GM23338 (cell line): ENCODE measurements around the gene TM7SF2. TPM values are rescaled to one million over a fixed set of nuclear protein-coding genes. Genes with fewer than 3 reads are reported as not detected.

Source experiments
- ATAC-seq: fragments of 200-7000 bp; cut with Tn5 transposase; 3 replicates; pipeline ENCODE4 v1.9.1; 2020
- DNase-seq: peaks from one replicate; pipeline ENCODE4 v3.0.0-alpha.2; 2015; ENCODE audit warnings: low spot score
- H2AFZ ChIP-seq: fragments of 200-600 bp; sonication (generic); 2 replicates; pipeline ENCODE4 v1.8.0; 2016; ENCODE audit warnings: antibody characterized with exemption, mild to moderate bottlenecking, moderate library complexity
- H3F3A ChIP-seq: fragments of 200-600 bp; sonication (generic); replicated peaks from 2 replicates; pipeline ENCODE4 v1.8.0; 2017; ENCODE audit warnings: antibody characterized with exemption, mixed run types, low read depth
- H3K27ac ChIP-seq: fragments of 200-600 bp; sonication (generic); 2 replicates; pipeline ENCODE4 v1.6.1; 2016; ENCODE audit warnings: low read depth
- H3K27me3 ChIP-seq: fragments of 200-600 bp; sonication (generic); 2 replicates; pipeline ENCODE4 v1.8.0; 2016; ENCODE audit warnings: mild to moderate bottlenecking, mixed run types, moderate library complexity; ENCODE audit not compliant: insufficient read depth
- H3K36me3 ChIP-seq: fragments of 200-600 bp; sonication (generic); 2 replicates; pipeline ENCODE4 v1.8.0; 2016; ENCODE audit warnings: mild to moderate bottlenecking; ENCODE audit not compliant: insufficient read depth
- H3K4me1 ChIP-seq: fragments of 200-600 bp; sonication (generic); 2 replicates; pipeline ENCODE4 v1.8.0; 2016; ENCODE audit warnings: mild to moderate bottlenecking, moderate library complexity; ENCODE audit not compliant: insufficient read depth
- H3K4me2 ChIP-seq: fragments of 200-600 bp; sonication (generic); 2 replicates; pipeline ENCODE4 v1.7.1; 2017; ENCODE audit warnings: mixed run types
- H3K4me3 ChIP-seq: fragments of 200-600 bp; sonication (generic); 2 replicates; pipeline ENCODE4 v1.6.1; 2016; ENCODE audit warnings: mixed run types
- H3K79me2 ChIP-seq: fragments of 200-600 bp; sonication (generic); replicated peaks from 2 replicates; pipeline ENCODE4 v1.8.0; 2017; ENCODE audit warnings: mild to moderate bottlenecking; ENCODE audit not compliant: insufficient read depth
- H3K9me2 ChIP-seq: fragments of 200-600 bp; sonication (generic); 2 replicates; pipeline ENCODE4 v1.8.0; 2017; ENCODE audit not compliant: insufficient read depth
- H4K20me1 ChIP-seq: fragments of 200-600 bp; sonication (generic); replicated peaks from 2 replicates; pipeline ENCODE4 v1.8.0; 2017; ENCODE audit warnings: mild to moderate bottlenecking; ENCODE audit not compliant: insufficient read depth
- H3K27ac Mint-ChIP-seq: 2 replicates; pipeline ENCODE4 v1.8.0; 2020; ENCODE audit warnings: inconsistent platforms, mild to moderate bottlenecking, moderate library complexity, mixed read lengths
- H3K27me3 Mint-ChIP-seq: 3 replicates; pipeline ENCODE4 v1.8.0; 2022; ENCODE audit warnings: low read depth, mild to moderate bottlenecking, moderate library complexity, mixed read lengths, inconsistent platforms; ENCODE audit not compliant: insufficient read depth, poor library complexity
- H3K36me3 Mint-ChIP-seq: 3 replicates; pipeline ENCODE4 v1.8.0; 2021; ENCODE audit warnings: low read depth, mild to moderate bottlenecking, inconsistent platforms, moderate library complexity, mixed read lengths
- H3K4me1 Mint-ChIP-seq: 3 replicates; pipeline ENCODE4 v1.8.0; 2020; ENCODE audit warnings: mild to moderate bottlenecking, inconsistent platforms, mixed read lengths
- H3K4me3 Mint-ChIP-seq: 3 replicates; pipeline ENCODE4 v1.8.0; 2021; ENCODE audit warnings: moderate library complexity, mild to moderate bottlenecking, inconsistent platforms, mixed read lengths
- H3K9me3 Mint-ChIP-seq: 3 replicates; pipeline ENCODE4 v1.8.0; 2020; ENCODE audit warnings: moderate library complexity, mild to moderate bottlenecking, inconsistent platforms, mixed read lengths
- CREB1 ChIP-seq: fragments of 250-450 bp; sonication (Bioruptor Pico); IDR thresholded peaks from 2 replicates; pipeline ENCODE4 v1.5.0; 2020; ENCODE audit warnings: low read depth, mild to moderate bottlenecking, moderate library complexity
- CTCF ChIP-seq, 2 experiments: fragments of 200-600 bp in 1 of 2; sonication (generic) in 1 of 2; conservative IDR thresholded peaks; 2 replicates each; pipeline versions ENCODE4 v1.5.1 to v1.6.1; 2016 to 2017; ENCODE audit warnings: antibody characterized with exemption in 2 of 2, low read depth in 2 of 2, mild to moderate bottlenecking in 2 of 2, moderate library complexity in 1 of 2
- ETS1 ChIP-seq: IDR thresholded peaks from 2 replicates; pipeline ENCODE4 v1.6.1; 2016; ENCODE audit warnings: antibody characterized with exemption
- JUNB ChIP-seq: IDR thresholded peaks from one replicate; pipeline ENCODE4 v1.6.1; 2016; ENCODE audit warnings: antibody characterized with exemption; ENCODE audit not compliant: unreplicated experiment
- ZNF331 ChIP-seq: fragments of 250-450 bp; sonication (Bioruptor Pico); IDR thresholded peaks from 2 replicates; pipeline ENCODE4 v1.5.0; 2020; ENCODE audit warnings: low read depth, mild to moderate bottlenecking, moderate library complexity
- ZNF462 ChIP-seq: fragments of 250-450 bp; sonication (Bioruptor Pico); IDR thresholded peaks from 2 replicates; pipeline ENCODE4 v1.5.0; 2020; ENCODE audit warnings: mild to moderate bottlenecking, moderate library complexity
- polyA plus RNA-seq: library from polyadenylated mRNA; unstranded; fragments of >200 nt; fragmentation: Nextera tagmentation; extraction: Ambion mirVana; gene quantifications from 2 replicates; pipeline ENCODE4 v1.2.1, GENCODE V29; 2016
- total RNA-seq: library from RNA; depleted of rRNA; stranded (reverse); fragments of >200 nt; shearing (Covaris generic); gene quantifications from 2 replicates; pipeline ENCODE4 v1.2.3, GENCODE V29; 2014

Gene TM7SF2
- total and polyA plus RNA-seq, 2 experiments from 2014 or later = 43.5 to 82.3 TPM

- Histone ChIP-seq H3F3A (0 out of 2 replicates have a peak, but pooled peaks cover 15% of the 10 kb centered on the region), H4K20me1 (no peaks in the 10 kb centered on the region), H3K9me2 (no peaks in the 10 kb centered on the region), H3K4me1 (peaks cover 8% of the 10 kb centered on the region; the same call in 1 of the 2 replicates), H3K27ac (no peak overlapping the region), H3K4me3 (no peak overlapping the region), H2AFZ (no peak overlapping the region), H3K36me3 (peaks cover 6% of the 10 kb centered on the region), H3K4me2 (no peak overlapping the region), H3K27me3 (no peaks in the 10 kb centered on the region), H3K79me2 (peaks cover 19% of the 10 kb centered on the region)
- peak in 1 of 2 experiments; percentile 53; a peak in 3 of 4 replicates for TF ChIP-seq CTCF (conservative IDR thresholded peaks at IDR 0.05; ENCODE audit: low read depth in 2 of 2)
- TF ChIP-seq JUNB = no peak
- peaks cover 48% of the 10 kb centered on the region for H3K36me3 Mint-ChIP-seq
- peaks cover 13% of the 10 kb centered on the region for H3K4me1 Mint-ChIP-seq
- H3K4me3 Mint-ChIP-seq = no peak overlapping the region; the same call in 2 of the 3 replicates
- ATAC-seq (no peak), DNase-seq (peak; percentile 50)
- H3K9me3 Mint-ChIP-seq = no peaks in the 10 kb centered on the region; the same call in 2 of the 3 replicates
- H3K27me3 Mint-ChIP-seq = peaks cover 10% of the 10 kb centered on the region
- no peak overlapping the region for H3K27ac Mint-ChIP-seq
Observed at GRCh38 chr11:65129649-65130441, 18.2 kb downstream of the TM7SF2 start.

- H3K4me3 Mint-ChIP-seq = no peak overlapping the region; the same call in 2 of the 3 replicates
- peaks cover 6% of the 10 kb centered on the region for H3K36me3 ChIP-seq
- TF ChIP-seq ZNF462 (CRISPR knock-in tag) (no peak), CREB1 (CRISPR knock-in tag) (no peak), CTCF (conservative IDR thresholded peaks at IDR 0.05; ENCODE audit: low read depth in 2 of 2) (no peak), JUNB (no peak), ZNF331 (no peak), ETS1 (no peak)
Observed at GRCh38 chr11:65130631-65131416, 19.2 kb downstream of the TM7SF2 start.

More at GRCh38 chr11:65130631-65131416, 19.2 kb downstream of the TM7SF2 start:
- peaks cover 14% of the 10 kb centered on the region for H3K4me1 Mint-ChIP-seq
- DNase-seq (no peak), ATAC-seq (no peak)
- no peaks in the 10 kb centered on the region; the same call in 2 of the 3 replicates for H3K9me3 Mint-ChIP-seq
- Histone ChIP-seq H3K27ac (no peak overlapping the region), H3K9me2 (no peaks in the 10 kb centered on the region), H3K27me3 (no peaks in the 10 kb centered on the region), H3K4me2 (no peak overlapping the region), H3K4me3 (no peak overlapping the region), H3K79me2 (peaks cover 19% of the 10 kb centered on the region), H2AFZ (no peak overlapping the region), H3K4me1 (peaks cover 13% of the 10 kb centered on the region; the same call in 1 of the 2 replicates), H3F3A (peaks cover 15% of the 10 kb centered on the region; the same call in 1 of the 2 replicates), H4K20me1 (no peaks in the 10 kb centered on the region)
- H3K27me3 Mint-ChIP-seq = peaks cover 14% of the 10 kb centered on the region
- H3K36me3 Mint-ChIP-seq = peaks cover 38% of the 10 kb centered on the region
- no peak overlapping the region for H3K27ac Mint-ChIP-seq
